Activated CD4-positive, alpha-beta T cell treated with anti-CD3 and anti-CD28 coated beads, Interleukin-2, amount 50 U/mL, for 24 hours (primary cell): ENCODE measurements around the gene SLC1A3.
A peak's percentile ranks its signal among the peaks of the same experiment; 100 is the strongest.

Source experiments
- DNase-seq, 2 donors: peaks; one replicate each; pipeline ENCODE4 v3.0.0-alpha.2; 2020; ENCODE audit warnings: low read depth in 1 of 2, low spot score in 1 of 2

Gene SLC1A3

GRCh38 chr5:36712706-36713105, 106.3 kb downstream of the SLC1A3 start:
- no peak for DNase-seq

GRCh38 chr5:36713541-36713940, 107.1 kb downstream of the SLC1A3 start:
- no peak for DNase-seq

GRCh38 chr5:36717131-36717695, 110.8 kb downstream of the SLC1A3 start:
- DNase-seq = no peak

- no peak for DNase-seq
These were observed 112.9 kb downstream of the SLC1A3 start for GRCh38 chr5:36719282-36719681.

- no peak for DNase-seq
These were observed 114.3 kb downstream of the SLC1A3 start for GRCh38 chr5:36720688-36721087.

GRCh38 chr5:36721664-36722235, 115.3 kb downstream of the SLC1A3 start:
- no peak for DNase-seq

GRCh38 chr5:36722900-36723299, 116.5 kb downstream of the SLC1A3 start:
- no peak for DNase-seq

GRCh38 chr5:36723912-36724311, 117.5 kb downstream of the SLC1A3 start:
- no peak for DNase-seq

GRCh38 chr5:36724467-36725332, 118.3 kb downstream of the SLC1A3 start:
- no peak for DNase-seq

- no peak for DNase-seq
These were observed 119.9 kb downstream of the SLC1A3 start for GRCh38 chr5:36726317-36726716.

GRCh38 chr5:36726767-36727166, 120.4 kb downstream of the SLC1A3 start:
- DNase-seq = no peak

- peak in 1 of 2 donors; percentile 38 for DNase-seq
These were observed 122.5 kb downstream of the SLC1A3 start for GRCh38 chr5:36728697-36729543.

GRCh38 chr5:36730537-36731216, 124.3 kb downstream of the SLC1A3 start:
- DNase-seq = no peak

GRCh38 chr5:36733183-36733582, 126.8 kb downstream of the SLC1A3 start:
- DNase-seq = no peak

- no peak for DNase-seq
These were observed 128.0 kb downstream of the SLC1A3 start for GRCh38 chr5:36734422-36734821.

- DNase-seq = no peak
These were observed 129.5 kb downstream of the SLC1A3 start for GRCh38 chr5:36735891-36736290.
